ENCODE results near the gene DDX42. TPM values are rescaled to one million over a fixed set of nuclear protein-coding genes. Genes with fewer than 3 reads are reported as not detected.

DDX42 gene
- total RNA-seq, 1 experiment from 2014 or later, result 184 TPM

- no peaks in the 10 kb centered on the region; the same call in 1 of the 2 replicates for H3K4me1 ChIP-seq (ENCODE audit: insufficient read depth, low read length)
- no peak overlapping the region for H3K23ac ChIP-seq (ENCODE audit: insufficient read length, low read depth, low read length)
- no peak overlapping the region for H4K5ac ChIP-seq (ENCODE audit: insufficient read length, low read depth, low read length)
- H2BK20ac ChIP-seq (ENCODE audit: low read depth, low read length, poor library complexity, severe bottlenecking), result no peak overlapping the region
- peaks cover 9% of the 10 kb centered on the region for H3K23me2 ChIP-seq (ENCODE audit: insufficient read length, low read depth, low read length, poor library complexity, severe bottlenecking)
- H3K9me3 ChIP-seq (ENCODE audit: control insufficient read depth, low read depth, low read length), result no peaks in the 10 kb centered on the region
- Mint-ChIP-seq H3K27ac (peak overlapping the region; percentile 98 to 100 (median 99)), H3K4me1 (peaks cover 22 to 25% of the 10 kb centered on the region in 2 experiments), H3K9me3 (no peaks in the 10 kb centered on the region), H3K36me3 (ENCODE audit: insufficient read depth in 1 of 3, low read depth in 3 of 3) (peaks cover 23 to 28% (median 24%) of the 10 kb centered on the region in 3 experiments), H3K4me3 (peak overlapping the region; percentile 99 to 100), H3K27me3 (ENCODE audit: low read depth) (no peaks in the 10 kb centered on the region)
- H2BK12ac ChIP-seq (ENCODE audit: insufficient read length, low read depth, low read length), result no peak overlapping the region
- H3K79me1 ChIP-seq (ENCODE audit: insufficient read depth, low read depth, low read length, poor library complexity, severe bottlenecking), result no peaks in the 10 kb centered on the region
- no peaks in the 10 kb centered on the region for H3K27me3 ChIP-seq (ENCODE audit: insufficient read depth, low read length)
- H2BK120ac ChIP-seq (ENCODE audit: low read depth, low read length, poor library complexity, severe bottlenecking), result no peak overlapping the region
- H4K8ac ChIP-seq (replicated peaks; ENCODE audit: insufficient read length, low read depth, low read length), result no peak overlapping the region
- no CpG with 5 or more reads among the region's 7 CpGs for WGBS (ENCODE audit: extremely low coverage, insufficient read length, low lambda C conversion rate)
- no peak overlapping the region for H2BK5ac ChIP-seq (ENCODE audit: insufficient read length, low read length)
- TF ChIP-seq CTCF (conservative IDR thresholded peaks at IDR 0.05), result no peak
- no peak overlapping the region for H3K4ac ChIP-seq (ENCODE audit: low read depth, low read length)
- H3K79me2 ChIP-seq (ENCODE audit: insufficient read depth, low read length), result peaks cover 63% of the 10 kb centered on the region
- peak overlapping the region; percentile 77 for H3K9ac ChIP-seq (ENCODE audit: extremely low read depth, insufficient read length, low read length)
- no peak overlapping the region for H2AFZ ChIP-seq (ENCODE audit: low read length)
- H2BK15ac ChIP-seq (ENCODE audit: low read depth, low read length), result no peak overlapping the region
- no peak overlapping the region for H4K91ac ChIP-seq (ENCODE audit: insufficient read length, low read depth, low read length)
- H3K14ac ChIP-seq (ENCODE audit: insufficient read depth, low read length), result no peak overlapping the region; the same call in 1 of the 2 replicates
- no peaks in the 10 kb centered on the region for H4K20me1 ChIP-seq (ENCODE audit: control insufficient read depth, insufficient read depth, insufficient read length)
- no peak overlapping the region for H2AK5ac ChIP-seq (ENCODE audit: insufficient read length, low read length)
- no peak overlapping the region for H3K27ac ChIP-seq (ENCODE audit: insufficient read length, low read depth, low read length)
- H3K18ac ChIP-seq (ENCODE audit: insufficient read length, low read depth, low read length), result peak overlapping the region; percentile 5
- no peak overlapping the region for H3T11ph ChIP-seq (ENCODE audit: low read length)
- H3K56ac ChIP-seq (ENCODE audit: insufficient read length, low read depth, low read length), result no peak overlapping the region
- no peak for DNase-seq
- peak overlapping the region; percentile 98 for H3K4me2 ChIP-seq (ENCODE audit: insufficient read depth, insufficient read length, low read length)
Observed at GRCh38 chr17:63772801-63773271, 1.1 kb upstream of the DDX42 start.
